Aorta (tissue), 5 donors: ENCODE results near the gene MYBPC1. TPM values are rescaled to one million over a fixed set of nuclear protein-coding genes. Genes with fewer than 3 reads are reported as not detected.

Source experiments
- ATAC-seq: fragments of 200-7000 bp; cut with Tn5 transposase; one replicate; pipeline ENCODE4 v1.9.1; 2022; ENCODE audit warnings: moderate library complexity; ENCODE audit not compliant: low FRiP score
- DNase-seq, 2 donors: peaks; one replicate each; pipeline ENCODE4 v3.0.0-alpha.2; 2020
- H3K27ac ChIP-seq, 2 donors: one replicate each; pipeline ENCODE4 v1.5.1; 2013; ENCODE audit warnings: low read length in 2 of 2, mild to moderate bottlenecking in 2 of 2, moderate library complexity in 2 of 2, control low read depth in 1 of 2, inconsistent platforms in 1 of 2, low read depth in 1 of 2
- H3K27me3 ChIP-seq, 2 donors: one replicate each; pipeline ENCODE4 v1.6.1; 2013; ENCODE audit warnings: control low read depth in 1 of 2, low read length in 1 of 2, mild to moderate bottlenecking in 1 of 2, moderate library complexity in 1 of 2; ENCODE audit not compliant: insufficient read depth in 2 of 2, control insufficient read depth in 1 of 2
- H3K36me3 ChIP-seq, 2 donors: one replicate each; pipeline ENCODE4 v1.6.1; 2013; ENCODE audit warnings: control low read depth in 1 of 2, low read length in 1 of 2, mild to moderate bottlenecking in 1 of 2; ENCODE audit not compliant: insufficient read depth in 2 of 2, control insufficient read depth in 1 of 2
- H3K4me1 ChIP-seq, 2 donors: one replicate each; pipeline ENCODE4 v1.6.1; 2013; ENCODE audit warnings: low read length in 2 of 2, control low read depth in 1 of 2, mild to moderate bottlenecking in 1 of 2, moderate library complexity in 1 of 2; ENCODE audit not compliant: insufficient read depth in 2 of 2, control insufficient read depth in 1 of 2
- H3K4me3 ChIP-seq, 2 donors: one replicate each; pipeline ENCODE4 v1.5.1; 2013; ENCODE audit warnings: low read length in 2 of 2, control low read depth in 1 of 2, mild to moderate bottlenecking in 1 of 2
- H3K9me3 ChIP-seq: one replicate; pipeline ENCODE4 v1.6.1; 2013; ENCODE audit warnings: mild to moderate bottlenecking, low read length; ENCODE audit not compliant: control insufficient read depth
- WGBS, 2 donors: extraction: QIAGEN DNeasy Blood & Tissue Kit; methylation state at CpG; one replicate each; pipeline ENCODE4 v1.1.7; 2013; 5-methylcytosine and 5-hydroxymethylcytosine counted together
- intact Hi-C, 2 donors: fragments of 100-400 bp; cut with DNase I; formaldehyde crosslinking; loops; one replicate each; pipeline versions ENCODE4 v1.14.2 to v1.15.0; 2022
- polyA plus RNA-seq, 2 donors: library from polyadenylated mRNA; stranded (reverse); fragments of 200-250 nt; gene quantifications; one replicate each; pipeline ENCODE4 v1.2.3, GENCODE V29; 2013
- total RNA-seq, 2 donors: library from RNA; stranded (reverse); fragmentation: NEBNext Ultra II Directional; extraction: Animal tissue kit (Norgen Biotek cat#: 25700); gene quantifications; one replicate each; pipeline ENCODE4 v1.2.1, GENCODE V29; 2021
- donor health status: healthy with polysubstance abuse.
- donor health status: Bipolar disorder and iron deficiency.
- donor health status: DM: no; HTN: no; CAD: no.
- donor health status: DM: no; HTN: no; CAD: no.
- donor health status: DM: yes; HTN: yes; CAD: no.

Gene MYBPC1
- total and polyA plus RNA-seq, 4 donors = 0.36 TPM; not detected in 3

- no peak overlapping the region for H3K27ac ChIP-seq
- H3K36me3 ChIP-seq = no peaks in the 10 kb centered on the region
- WGBS, 2 donors = 76 to 82% methylated on average over 2 of the region's 2 CpGs
- intact Hi-C loops = no loop called here
- no peak overlapping the region for H3K4me3 ChIP-seq
- DNase-seq (no peak), ATAC-seq (no peak)
- no peaks in the 10 kb centered on the region for H3K4me1 ChIP-seq
- peaks cover 2% of the 10 kb centered on the region for H3K9me3 ChIP-seq
- peaks cover 0 to 2% of the 10 kb centered on the region in 2 donors for H3K27me3 ChIP-seq
Observed at GRCh38 chr12:101592448-101592847, 2.3 kb upstream of the MYBPC1 start.

- 49 to 56% methylated on average over 4 of the region's 4 CpGs for WGBS, 2 donors
- Histone ChIP-seq H3K36me3 (no peaks in the 10 kb centered on the region), H3K27ac (no peak overlapping the region), H3K27me3 (peaks cover 0 to 2% of the 10 kb centered on the region in 2 donors), H3K4me3 (no peak overlapping the region), H3K9me3 (peaks cover 2% of the 10 kb centered on the region), H3K4me1 (no peaks in the 10 kb centered on the region)
- no peak for DNase-seq
- intact Hi-C loops = no loop called here
- ATAC-seq = no peak
Observed at GRCh38 chr12:101592921-101593320, 1.9 kb upstream of the MYBPC1 start.

- ATAC-seq (no peak), DNase-seq (no peak)
- Histone ChIP-seq H3K27me3 (peaks cover 0 to 2% of the 10 kb centered on the region in 2 donors), H3K4me1 (no peaks in the 10 kb centered on the region), H3K27ac (no peak overlapping the region), H3K9me3 (no peaks in the 10 kb centered on the region), H3K4me3 (no peak overlapping the region), H3K36me3 (no peaks in the 10 kb centered on the region)
- WGBS, 2 donors = 49% methylated on average over 2 of the region's 2 CpGs
- intact Hi-C loops = no loop called here
Observed at GRCh38 chr12:101596172-101596571, 1.4 kb downstream of the MYBPC1 start.

DNA sequence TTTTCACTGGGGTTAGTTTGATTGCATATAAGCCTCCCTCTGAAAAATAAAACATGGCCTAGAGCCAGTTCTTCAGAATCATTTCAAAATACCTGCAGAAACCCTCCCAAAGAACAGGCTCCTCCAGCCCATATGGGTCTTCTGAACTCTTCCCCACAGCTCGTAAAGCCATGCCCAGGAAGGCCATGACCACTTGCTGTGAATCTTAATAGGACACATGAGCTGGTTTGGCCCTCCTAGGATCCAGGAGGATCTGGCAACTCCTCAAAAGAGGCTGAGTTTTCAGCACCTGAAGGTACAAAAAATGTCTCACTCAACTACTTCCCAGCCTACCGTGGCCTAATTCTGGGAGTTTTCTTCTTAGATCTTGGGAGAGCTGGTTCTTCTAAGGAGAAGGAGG is 2.4 kb downstream of the MYBPC1 start:
- no peak overlapping the region for H3K27ac ChIP-seq
- no peak overlapping the region for H3K4me3 ChIP-seq
- DNase-seq (no peak), ATAC-seq (no peak)
- intact Hi-C loops = no loop called here
- WGBS, 2 donors = 77 to 78% methylated on average over 2 of the region's 2 CpGs
- no peaks in the 10 kb centered on the region for H3K36me3 ChIP-seq
- H3K4me1 ChIP-seq = no peaks in the 10 kb centered on the region
- no peaks in the 10 kb centered on the region for H3K9me3 ChIP-seq
- peaks cover 0 to 2% of the 10 kb centered on the region in 2 donors for H3K27me3 ChIP-seq

GRCh38 chr12:101598483-101598882 is 3.7 kb downstream of the MYBPC1 start:
- Histone ChIP-seq H3K4me3 (no peak overlapping the region), H3K27ac (no peak overlapping the region), H3K27me3 (peaks cover 0 to 2% of the 10 kb centered on the region in 2 donors), H3K9me3 (no peaks in the 10 kb centered on the region), H3K4me1 (no peaks in the 10 kb centered on the region), H3K36me3 (no peaks in the 10 kb centered on the region)
- intact Hi-C loops = no loop called here
- DNase-seq (no peak), ATAC-seq (no peak)
- WGBS, 2 donors = 81 to 86% methylated on average over 3 of the region's 3 CpGs

- no peak for ATAC-seq
- intact Hi-C loops = no loop called here
- 94 to 95% methylated on average over 1 of the region's 1 CpG for WGBS, 2 donors
Observed at GRCh38 chr12:101599311-101599710, 4.5 kb downstream of the MYBPC1 start.

GRCh38 chr12:101599771-101600484 is 5.2 kb downstream of the MYBPC1 start:
- intact Hi-C loops = no loop called here
- Histone ChIP-seq H3K9me3 (no peaks in the 10 kb centered on the region), H3K4me1 (no peaks in the 10 kb centered on the region), H3K36me3 (no peaks in the 10 kb centered on the region), H3K27me3 (peaks cover 0 to 2% of the 10 kb centered on the region in 2 donors), H3K4me3 (no peak overlapping the region), H3K27ac (no peak overlapping the region)
- no peak for ATAC-seq
- DNase-seq = no peak
- WGBS, 2 donors = 59 to 64% methylated on average over 5 of the region's 5 CpGs

More at GRCh38 chr12:101599311-101599710, 4.5 kb downstream of the MYBPC1 start:
- DNase-seq = no peak
- H3K27ac ChIP-seq = no peak overlapping the region
- no peaks in the 10 kb centered on the region for H3K4me1 ChIP-seq
- H3K27me3 ChIP-seq = peaks cover 0 to 2% of the 10 kb centered on the region in 2 donors
- no peaks in the 10 kb centered on the region for H3K9me3 ChIP-seq
- H3K36me3 ChIP-seq = no peaks in the 10 kb centered on the region
- no peak overlapping the region for H3K4me3 ChIP-seq

DNA sequence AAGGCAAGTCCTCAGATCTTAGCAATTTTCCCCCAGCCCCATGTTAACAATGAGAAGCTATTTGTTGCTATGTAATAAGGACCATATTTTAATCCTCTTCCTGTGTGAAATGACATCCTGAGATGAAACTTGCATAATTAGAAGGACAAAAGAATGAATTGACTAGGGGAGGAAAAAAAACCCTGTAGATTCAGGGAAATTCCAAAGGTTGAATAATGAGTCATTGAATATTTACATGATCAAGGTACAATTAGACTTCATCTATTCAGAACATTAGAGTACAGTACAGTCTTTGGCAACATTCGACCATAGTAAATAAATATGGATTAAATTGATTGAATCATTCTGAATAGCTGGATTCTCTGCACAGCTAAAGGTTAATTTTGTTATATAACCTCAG is 9.4 kb downstream of the MYBPC1 start:
- 69 to 80% methylated on average over 1 of the region's 1 CpG for WGBS, 2 donors
- DNase-seq (no peak), ATAC-seq (no peak)
- Histone ChIP-seq H3K27me3 (no peaks in the 10 kb centered on the region), H3K4me1 (no peaks in the 10 kb centered on the region), H3K4me3 (no peak overlapping the region), H3K9me3 (no peaks in the 10 kb centered on the region), H3K27ac (no peak overlapping the region), H3K36me3 (no peaks in the 10 kb centered on the region)
- intact Hi-C loops = no loop called here

DNA sequence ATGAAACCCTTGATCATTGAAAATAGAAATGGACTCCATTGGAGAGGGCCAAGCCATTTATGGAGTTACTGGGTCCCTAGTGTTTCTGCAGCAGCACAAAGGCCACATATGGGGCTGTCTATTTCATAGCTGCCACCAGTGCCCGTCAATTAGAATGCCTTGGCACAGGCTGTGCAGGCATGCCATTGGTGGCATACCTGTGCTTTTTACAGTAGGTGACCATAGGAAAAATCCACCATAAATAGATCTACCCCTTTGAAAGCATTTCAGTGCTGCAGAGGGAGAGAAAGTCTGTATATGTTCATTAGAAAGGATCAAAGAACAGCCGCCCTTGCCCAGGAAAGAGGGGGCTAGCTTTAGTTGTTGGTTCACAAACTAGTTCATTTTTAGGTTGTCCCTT is 13.1 kb downstream of the MYBPC1 start:
- no peaks in the 10 kb centered on the region for H3K4me1 ChIP-seq
- H3K9me3 ChIP-seq = no peaks in the 10 kb centered on the region
- no peak overlapping the region for H3K27ac ChIP-seq
- H3K4me3 ChIP-seq = no peak overlapping the region
- 79 to 82% methylated on average over 2 of the region's 2 CpGs for WGBS, 2 donors
- no peaks in the 10 kb centered on the region for H3K36me3 ChIP-seq
- intact Hi-C loops = no loop called here
- ATAC-seq = no peak
- H3K27me3 ChIP-seq = no peaks in the 10 kb centered on the region
- no peak for DNase-seq
